Activated CD8-positive, alpha-beta memory T cell treated with anti-CD3 and anti-CD28 coated beads for 1 hour (primary cell): ENCODE measurements around the gene NDUFS3.

ENCODE experiments used
- DNase-seq, 2 donors: peaks; one replicate each; pipeline ENCODE4 v3.0.0-alpha.2; 2020; ENCODE audit warnings: low read depth in 1 of 2; ENCODE audit errors: extremely low read depth in 1 of 2

Gene NDUFS3

DNA sequence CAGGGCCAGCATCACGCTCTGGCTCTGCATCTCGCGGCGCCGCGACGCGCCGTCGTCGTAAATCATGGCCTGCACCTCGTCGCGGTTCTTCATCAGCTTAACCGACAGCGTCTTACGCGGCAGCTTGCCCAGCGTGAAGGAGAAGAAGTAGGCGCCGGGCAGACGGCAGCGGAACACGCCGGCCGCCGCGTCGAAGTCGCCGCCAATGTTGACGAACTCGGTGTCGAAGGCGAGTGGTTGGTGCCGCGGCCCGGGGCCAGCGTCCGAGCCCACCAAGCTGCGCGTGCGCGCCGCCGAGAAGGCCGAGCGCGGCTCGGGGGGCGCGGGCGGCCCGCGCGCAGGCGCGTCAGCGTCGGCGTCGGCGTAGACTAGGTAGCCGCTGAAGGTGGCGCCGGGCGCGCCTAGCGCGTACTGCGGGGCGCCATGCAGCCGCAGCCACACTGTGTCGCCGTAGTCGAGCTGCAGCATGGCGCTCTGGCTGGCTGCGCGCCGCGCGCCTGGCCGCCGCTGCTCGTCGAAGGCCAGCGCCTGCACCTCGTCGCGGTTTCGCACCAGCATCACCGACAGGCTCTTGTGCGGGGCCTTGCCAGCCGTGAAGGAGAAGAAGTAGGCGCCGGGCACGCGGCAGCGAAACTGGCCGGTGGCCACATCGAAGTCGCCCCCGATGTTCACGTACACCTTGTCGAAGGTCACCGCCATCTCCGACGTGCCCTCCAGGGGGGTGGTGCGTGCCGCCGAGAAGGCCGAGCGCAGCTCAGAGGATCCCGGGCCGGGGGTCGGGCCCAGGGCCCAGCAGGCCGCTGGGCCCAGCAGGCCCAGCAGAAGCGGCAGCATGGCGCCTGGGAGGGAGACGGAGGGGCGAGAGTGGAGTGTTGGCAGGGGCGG, 11.3 kb downstream of the NDUFS3 start:
- DNase-seq: no peak

DNA sequence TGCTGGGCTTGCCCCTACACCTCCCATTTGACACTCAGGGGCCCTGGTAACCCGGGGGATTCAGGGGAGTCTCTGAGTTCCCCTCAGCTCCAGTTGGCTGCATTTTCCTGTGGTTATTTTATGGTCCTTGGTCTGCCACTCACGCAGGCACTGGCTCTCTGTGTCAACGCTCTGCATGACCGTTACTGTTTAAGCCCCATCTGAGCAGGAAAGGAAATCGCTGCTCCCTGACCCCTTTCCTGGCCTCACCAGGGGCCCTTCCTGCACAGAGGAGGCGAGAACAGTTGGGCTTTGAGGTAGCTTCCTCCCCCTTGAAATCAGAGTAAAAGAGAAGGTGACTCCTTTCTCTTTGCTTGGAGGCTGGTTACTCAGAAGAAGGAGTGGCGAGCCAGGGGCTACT, 12.9 kb downstream of the NDUFS3 start:
- no peak for DNase-seq

DNA sequence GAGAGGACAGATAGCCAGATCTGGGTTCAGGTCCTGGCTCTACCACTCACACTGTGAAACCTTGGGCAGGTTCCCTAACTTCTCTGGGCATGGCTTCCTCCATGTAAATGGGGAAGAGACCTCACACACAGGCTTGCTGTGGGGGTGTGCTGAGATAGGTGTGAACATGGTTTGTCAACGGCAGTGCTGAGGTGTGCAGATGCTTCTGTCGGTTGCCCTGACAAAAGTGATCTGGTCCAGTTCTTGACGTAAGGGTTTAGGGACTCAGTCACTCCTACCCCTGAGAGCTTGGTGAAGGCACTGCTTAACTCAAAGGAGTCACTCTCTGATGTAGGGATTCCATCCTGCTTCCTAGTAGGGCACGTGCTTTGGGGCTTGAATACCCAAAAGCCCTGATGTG, 13.4 kb downstream of the NDUFS3 start:
- no peak for DNase-seq

DNA sequence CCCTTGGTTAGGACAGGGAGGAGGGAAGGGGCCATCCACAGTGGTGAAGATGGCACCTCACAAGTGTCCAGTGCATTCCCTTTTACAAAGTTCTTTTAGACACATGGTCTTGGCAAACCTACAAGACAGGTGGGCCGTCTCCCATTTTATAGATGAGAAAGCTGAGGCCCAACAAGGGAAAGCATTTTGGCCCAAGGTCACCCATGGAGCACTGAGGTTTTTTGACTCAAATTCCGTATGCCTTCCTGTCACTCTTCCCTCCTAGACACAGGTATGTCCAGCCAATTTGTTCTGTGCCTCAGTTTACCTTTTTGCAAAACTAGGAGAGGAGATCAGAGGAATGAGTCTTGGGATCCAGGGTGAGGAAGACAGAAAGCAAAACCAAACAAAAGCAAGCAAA, 14.1 kb downstream of the NDUFS3 start:
- no peak for DNase-seq

DNA sequence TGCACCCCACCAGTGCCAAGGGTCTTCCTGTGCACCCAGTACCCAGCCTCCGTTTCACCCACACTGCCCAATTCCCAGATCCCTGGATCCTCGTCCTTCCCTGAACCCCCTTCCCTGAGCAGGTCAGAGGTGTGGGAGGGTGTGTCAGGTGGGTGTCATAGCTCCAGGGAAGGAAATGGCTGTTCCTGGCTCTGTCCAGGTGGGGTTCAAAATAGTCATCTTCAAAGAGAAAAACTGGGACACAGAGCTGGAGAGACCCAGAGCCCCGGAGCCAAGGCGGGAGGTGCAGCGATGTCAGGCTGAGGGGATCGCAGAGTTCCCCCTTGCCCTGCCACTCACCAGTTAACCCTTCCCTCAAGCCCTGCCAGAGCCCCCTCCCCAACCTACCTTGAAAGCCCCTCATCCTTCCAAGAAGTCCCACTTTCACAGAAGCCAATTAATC, 14.6 kb downstream of the NDUFS3 start:
- DNase-seq: no peak

DNA sequence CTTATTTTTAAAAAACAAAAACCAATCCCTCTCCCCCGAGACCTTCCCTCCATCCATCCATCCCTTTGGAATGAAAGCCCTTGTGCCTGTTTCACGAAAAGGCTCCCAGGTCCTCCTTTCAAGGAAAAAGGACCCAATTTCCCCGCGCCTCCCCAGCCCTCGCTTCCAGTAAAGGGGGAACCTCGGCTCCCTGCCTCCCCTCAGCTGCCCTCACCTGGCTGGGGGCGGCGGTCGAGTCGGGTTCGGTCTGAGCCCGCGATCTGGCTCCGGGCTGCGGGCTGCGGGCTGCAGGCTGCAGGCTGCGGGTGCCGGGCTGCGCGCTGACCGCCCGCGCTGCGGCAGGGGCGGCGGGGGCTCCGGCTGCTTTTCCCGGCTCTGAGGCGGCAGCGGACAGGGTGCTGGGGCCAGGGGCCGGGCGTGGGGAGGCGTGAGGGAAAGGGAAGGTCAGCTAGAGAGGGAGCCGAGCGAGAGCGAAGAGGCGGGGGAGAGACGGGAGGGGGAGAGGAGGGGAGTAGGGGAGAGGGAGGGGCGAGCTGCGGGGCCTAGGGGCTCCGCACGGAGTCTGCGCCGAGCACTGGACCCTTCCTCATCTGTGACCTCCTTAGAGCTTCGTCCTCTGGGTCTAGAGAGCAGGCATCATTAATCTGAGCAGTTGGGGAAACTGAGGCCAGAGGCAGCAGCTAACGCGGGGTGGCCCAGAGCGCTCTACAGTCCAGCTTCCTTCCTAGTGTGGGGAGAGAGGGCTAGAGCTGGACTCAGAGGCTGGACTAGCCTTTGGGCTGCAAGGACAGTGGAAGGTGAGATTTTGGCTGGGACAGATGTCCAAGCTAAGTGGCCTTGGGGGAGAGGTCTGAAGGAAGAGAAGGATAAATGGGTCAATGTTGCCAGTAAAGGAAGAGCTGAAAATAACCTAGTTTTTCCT, 15.3 kb downstream of the NDUFS3 start, which contains the start of gene C1QTNF4:
C1QTNF4 (minus strand) TSS at position 478 of the 922 bp plus-strand sequence. CDS start 3,601 bp downstream, outside the sequence.
- DNase-seq: no peak

- no peak for DNase-seq
Measured at GRCh38 chr11:47595029-47595428, 16.2 kb downstream of the NDUFS3 start.

DNA sequence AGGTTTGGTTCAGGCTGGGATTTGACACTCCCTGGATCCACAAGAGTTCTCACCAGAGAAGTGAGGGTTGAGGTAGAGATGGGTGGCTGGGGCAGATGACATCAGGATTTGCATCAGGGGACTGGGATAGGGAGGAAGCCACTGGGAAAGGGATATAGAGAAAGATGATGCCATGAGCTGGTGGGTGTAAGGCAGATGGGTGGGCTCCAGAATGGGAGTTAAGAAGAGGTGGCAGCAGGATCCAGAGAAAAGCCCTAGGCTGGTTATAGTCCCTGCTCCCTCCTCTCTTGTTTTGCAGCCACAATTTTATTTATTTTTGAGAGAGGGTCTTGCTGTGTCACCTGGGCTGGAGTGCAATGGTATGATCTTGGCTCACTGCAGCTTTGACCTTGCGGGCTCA, 17.1 kb downstream of the NDUFS3 start:
- no peak for DNase-seq

DNA sequence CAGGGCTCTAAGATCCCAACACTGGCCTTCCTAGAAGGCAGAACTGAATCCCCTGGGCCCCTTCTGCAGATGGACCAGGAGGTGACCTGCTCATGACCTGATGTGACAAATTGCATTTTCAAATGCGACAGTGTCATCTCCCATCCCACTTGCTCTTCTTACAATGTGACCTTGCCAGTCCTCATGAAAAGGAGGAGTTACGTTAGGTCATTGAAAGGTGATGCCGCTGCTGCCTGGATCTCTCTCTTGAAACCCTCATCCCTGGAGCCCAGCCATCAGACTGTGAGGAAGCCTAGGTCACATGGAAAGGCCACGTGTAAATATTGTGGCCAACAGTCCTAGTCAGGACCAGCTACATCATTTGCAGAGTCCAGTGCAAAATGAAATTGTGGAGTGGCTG, 21.0 kb downstream of the NDUFS3 start:
- DNase-seq: no peak

- no peak for DNase-seq
Measured at GRCh38 chr11:47603295-47603694, 24.4 kb downstream of the NDUFS3 start.

DNA sequence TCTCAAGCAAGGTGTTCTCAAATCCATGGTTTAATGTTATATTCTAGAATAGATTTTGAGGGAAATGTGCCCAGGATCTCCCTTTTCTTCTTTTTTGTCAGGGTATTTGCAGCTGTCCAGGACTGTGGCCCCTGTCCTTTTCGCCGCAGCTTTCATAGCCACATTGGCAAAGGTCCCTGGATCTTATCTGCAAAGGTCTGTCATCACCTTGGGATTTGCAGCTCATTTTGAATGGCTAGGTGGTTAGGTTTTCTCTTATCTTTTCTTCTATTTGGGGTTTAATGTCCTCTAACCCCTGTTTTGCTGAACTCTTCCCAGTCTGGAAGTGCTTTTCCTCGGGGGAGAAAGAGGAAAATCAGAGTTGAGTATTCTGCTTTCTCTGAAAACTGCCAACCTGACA, 27.0 kb downstream of the NDUFS3 start:
- DNase-seq: no peak

DNA sequence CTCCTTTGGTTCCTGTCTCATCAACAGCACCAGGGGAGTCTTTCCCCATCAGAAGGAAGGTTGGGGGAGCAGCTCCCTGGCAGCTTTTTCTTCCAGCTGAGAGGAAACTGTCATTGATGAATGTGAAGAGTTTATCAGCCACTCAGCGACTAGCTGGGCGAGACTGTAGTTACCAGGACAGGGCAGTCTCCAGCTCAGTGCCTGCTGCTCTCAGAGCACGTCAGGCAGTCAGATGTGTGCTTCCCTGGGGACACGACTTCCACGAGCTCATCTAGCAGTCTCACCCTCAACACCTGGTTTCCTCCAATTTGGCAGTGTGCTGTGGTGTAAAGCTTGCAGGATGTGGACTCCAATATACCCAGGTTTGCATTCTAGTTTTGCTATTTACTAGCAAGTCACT, 27.9 kb downstream of the NDUFS3 start:
- no peak for DNase-seq

DNA sequence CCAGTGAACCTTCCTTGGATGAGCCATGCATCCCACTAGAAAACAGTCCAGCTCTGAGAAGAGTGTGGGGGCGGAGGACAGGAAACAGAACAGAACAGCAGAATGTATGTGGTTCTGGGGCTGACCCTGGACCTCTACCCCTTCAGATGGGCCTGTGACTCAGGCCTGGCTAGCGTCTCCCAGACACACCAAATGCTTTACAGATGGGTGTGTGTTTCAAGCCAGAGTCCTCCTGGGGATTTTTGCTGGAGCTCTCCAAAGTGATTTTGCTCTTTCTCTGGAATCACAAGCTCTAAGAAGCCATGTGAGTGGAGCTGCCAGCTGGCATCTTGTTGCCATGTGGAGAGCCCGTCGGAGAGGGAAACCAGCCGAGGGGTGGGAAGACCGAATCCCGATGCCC, 28.5 kb downstream of the NDUFS3 start:
- no peak for DNase-seq

DNA sequence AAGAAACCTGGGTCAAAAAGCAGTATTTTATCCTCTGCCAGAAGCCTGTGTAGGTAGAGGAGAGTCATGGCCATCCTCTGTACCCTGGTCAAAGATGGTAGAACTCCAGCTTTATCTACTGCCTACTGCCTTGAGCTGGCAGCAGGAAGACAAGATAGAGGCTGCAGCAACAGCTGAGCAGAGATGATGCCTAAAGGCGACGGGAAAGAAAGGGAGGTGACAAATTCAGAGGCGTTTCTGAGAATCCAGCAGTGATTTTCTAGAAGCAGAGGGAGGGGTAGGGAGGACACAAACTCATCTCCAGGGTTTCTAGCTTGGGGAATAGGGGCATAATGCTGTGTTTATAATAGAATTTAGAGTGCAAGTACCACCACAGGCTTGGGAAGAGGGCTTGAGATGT, 30.8 kb downstream of the NDUFS3 start:
- no peak for DNase-seq

GRCh38 chr11:47611348-47611794, 32.5 kb downstream of the NDUFS3 start:
- DNase-seq: no peak

DNA sequence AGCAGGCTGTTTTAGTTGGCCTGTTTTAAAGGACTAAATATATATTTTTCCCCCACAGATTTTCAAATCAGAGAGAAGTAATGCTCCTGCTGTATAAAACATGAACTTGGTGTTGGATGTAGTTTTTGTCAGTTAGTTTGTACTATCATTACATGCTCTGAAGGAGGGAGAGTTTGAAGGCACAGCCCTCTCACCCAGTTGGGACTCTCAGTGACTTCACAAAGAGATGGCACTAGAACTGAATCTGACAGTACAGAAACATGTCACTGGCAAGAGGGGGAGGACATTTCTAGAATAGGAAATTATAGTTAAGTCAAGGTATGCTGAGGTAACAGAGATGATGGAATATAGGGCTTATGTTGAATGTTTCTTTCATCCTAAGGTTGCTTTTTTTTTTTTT, 36.4 kb downstream of the NDUFS3 start:
- DNase-seq: no peak

DNA sequence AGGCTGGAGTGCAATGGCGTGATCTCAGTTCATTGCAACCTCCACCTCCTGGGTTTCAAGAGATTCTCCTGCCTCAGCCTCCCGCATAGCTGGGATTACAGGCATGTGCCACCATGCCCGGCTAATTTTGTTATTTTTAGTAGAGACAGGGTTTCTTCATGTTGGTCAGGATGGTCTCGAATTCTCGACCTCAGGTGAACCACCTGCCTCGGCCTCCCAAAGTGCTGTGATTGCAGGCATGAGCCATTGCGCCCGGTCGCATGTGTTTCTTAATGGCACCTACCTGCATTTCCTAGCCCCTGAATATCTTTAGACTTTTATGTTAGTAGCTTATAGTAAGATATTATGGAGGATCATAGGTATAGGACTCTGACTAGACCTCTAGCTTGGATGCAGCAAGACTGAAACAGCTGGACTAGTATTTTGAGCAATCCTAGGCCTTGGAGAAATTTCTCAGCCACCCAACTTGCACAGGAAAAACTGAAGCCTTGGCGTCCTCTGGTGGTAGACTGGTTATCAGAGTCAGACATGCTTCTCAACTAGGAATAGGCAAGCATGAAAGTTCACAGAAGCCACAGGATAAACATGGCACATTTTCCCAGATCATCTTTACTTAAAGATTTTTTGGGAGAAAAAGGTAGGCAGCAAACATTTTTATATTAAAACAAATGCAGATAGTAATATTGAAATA, 38.0 kb downstream of the NDUFS3 start:
- no peak for DNase-seq

GRCh38 chr11:47617417-47617809, 38.5 kb downstream of the NDUFS3 start:
- no peak for DNase-seq

DNA sequence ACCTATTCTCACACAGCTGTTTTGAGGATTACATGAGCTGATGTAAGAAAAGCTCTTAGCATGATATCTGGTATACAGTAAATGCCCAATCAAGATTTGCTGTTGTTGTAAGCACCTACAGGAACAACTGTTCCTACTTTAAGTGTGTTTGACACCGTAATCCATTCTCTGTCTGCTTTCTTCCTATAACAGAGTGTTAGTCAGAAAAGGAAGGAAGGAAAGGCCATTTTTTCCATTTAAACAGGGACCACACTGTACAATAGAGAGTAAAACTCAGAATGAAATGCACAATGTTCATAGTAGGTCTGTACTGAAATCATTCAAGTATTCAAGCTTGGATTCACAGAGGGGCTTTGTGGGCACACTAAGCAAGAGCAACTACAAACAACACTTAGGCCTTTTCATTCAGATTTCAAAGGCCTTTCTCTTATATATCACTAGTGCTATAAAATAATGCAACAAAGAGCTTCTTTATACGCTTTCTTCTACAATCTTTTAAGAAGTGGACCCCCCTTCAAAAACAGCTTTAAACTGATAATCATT, 42.0 kb downstream of the NDUFS3 start:
- DNase-seq: no peak

DNA sequence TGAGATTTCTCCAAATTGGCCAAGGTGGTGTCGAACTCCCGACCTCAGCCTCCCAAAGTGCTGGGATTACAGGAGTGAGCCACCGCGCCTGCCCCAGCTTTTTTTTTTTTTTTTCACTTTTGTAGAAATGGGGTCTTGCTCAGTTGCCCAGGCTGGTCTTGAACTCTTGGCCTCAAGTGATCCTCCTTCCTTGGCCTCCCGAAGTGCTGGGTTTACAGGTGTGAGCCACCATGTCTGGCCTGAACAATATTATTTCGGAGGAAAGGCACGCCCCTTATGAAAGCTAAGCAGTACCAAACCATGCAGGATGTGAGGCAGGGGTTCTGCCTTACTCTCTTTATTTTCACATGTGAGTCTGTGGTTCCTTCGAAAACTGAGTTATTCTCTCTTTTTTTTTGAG, 47.4 kb downstream of the NDUFS3 start:
- no peak for DNase-seq

GRCh38 chr11:47628026-47628425, 49.2 kb downstream of the NDUFS3 start:
- DNase-seq: no peak
